WI38 (cell line): Measurements from ENCODE around the gene PHOSPHO1.
A peak's percentile ranks its signal among the peaks of the same experiment; 100 is the strongest.
"Not testable (repeated sequence)": the region's sequence is repeated elsewhere in the genome, so short reads cannot be mapped to it uniquely, and the experiment has no call there.

Experiments
- H3K4me3 ChIP-seq: 2 replicates; pipeline ENCODE4 v1.5.1; 2011; ENCODE audit warnings: low read depth, mild to moderate bottlenecking, control low read depth, low read length
- CTCF ChIP-seq: IDR thresholded peaks from 2 replicates; pipeline ENCODE4 v1.5.1; 2012; ENCODE audit warnings: low read depth, mild to moderate bottlenecking, control low read depth, low read length

PHOSPHO1 gene

GRCh38 chr17:49195751-49196150 is 34.8 kb downstream of the PHOSPHO1 start:
- no peak overlapping the region for H3K4me3 ChIP-seq
- no peak for TF ChIP-seq CTCF

- TF ChIP-seq CTCF, result no peak
- H3K4me3 ChIP-seq, result no peak overlapping the region
Observed at GRCh38 chr17:49194297-49194607, 36.3 kb downstream of the PHOSPHO1 start.

- H3K4me3 ChIP-seq, result peak overlapping the region; percentile 68
- no peak for TF ChIP-seq CTCF
Observed at GRCh38 chr17:49193513-49194296, 36.9 kb downstream of the PHOSPHO1 start.

- H3K4me3 ChIP-seq, result peak overlapping the region; percentile 68
- TF ChIP-seq CTCF, result no peak
Observed at GRCh38 chr17:49191917-49192741, 38.5 kb downstream of the PHOSPHO1 start.

GRCh38 chr17:49191409-49191916 is 39.1 kb downstream of the PHOSPHO1 start:
- H3K4me3 ChIP-seq, result peak overlapping the region; percentile 68
- TF ChIP-seq CTCF, result no peak

GRCh38 chr17:49190932-49191331 is 39.7 kb downstream of the PHOSPHO1 start:
- no peak for TF ChIP-seq CTCF
- no peak overlapping the region for H3K4me3 ChIP-seq

- no peak for TF ChIP-seq CTCF
- no peak overlapping the region for H3K4me3 ChIP-seq
Observed at GRCh38 chr17:49187301-49187700, 43.3 kb downstream of the PHOSPHO1 start.

- H3K4me3 ChIP-seq, result not testable (repeated sequence)
Observed at GRCh38 chr17:49185381-49185780, 45.2 kb downstream of the PHOSPHO1 start.

GRCh38 chr17:49184522-49184921 is 46.1 kb downstream of the PHOSPHO1 start:
- H3K4me3 ChIP-seq, result not testable (repeated sequence)
